ENCODE measurements around the gene RFX8. TPM values are rescaled to one million over a fixed set of nuclear protein-coding genes. Genes with fewer than 3 reads are reported as not detected.

The RFX8 gene
- total and polyA plus RNA-seq, 2 of the 13 experiments (the other 11 are each of a cell fraction or from before 2014, with no cell fraction given) = not detected

DNA sequence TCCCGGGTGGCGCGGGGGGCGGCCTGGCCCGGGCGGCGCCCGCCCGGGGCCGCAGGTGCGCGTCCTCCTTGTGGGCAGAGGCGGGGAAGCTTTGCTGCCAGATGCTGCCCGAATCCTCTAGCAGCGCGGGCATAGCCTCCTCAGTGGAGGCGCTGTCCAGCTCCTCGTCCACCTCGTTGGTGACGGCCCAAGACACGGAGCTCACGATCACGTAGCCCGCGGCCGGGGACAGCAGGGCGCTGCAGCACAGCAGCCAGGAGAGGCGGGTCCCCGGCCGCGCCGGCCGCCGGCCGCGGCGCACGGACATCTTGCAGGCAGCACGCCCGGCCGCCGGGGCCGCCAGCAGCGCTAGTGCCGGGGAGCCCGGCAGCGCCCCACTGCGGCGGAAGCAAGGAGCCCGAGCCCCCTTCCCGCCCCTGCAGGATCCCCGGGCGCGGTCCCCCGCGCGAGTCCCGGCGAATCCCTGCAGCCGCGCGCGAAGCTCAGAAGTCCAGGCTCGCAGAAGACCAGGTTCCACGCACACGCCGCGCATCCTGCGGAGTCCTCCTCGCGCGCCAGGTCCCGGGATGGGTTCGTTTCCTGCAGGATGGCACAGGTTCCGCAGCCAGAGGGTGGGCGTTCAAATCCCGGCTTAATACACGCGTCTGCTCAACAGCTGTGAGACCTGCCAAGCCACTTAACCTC is 87.6 kb downstream of the RFX8 start, which contains the start of gene CREG2 (continued):
- TF ChIP-seq, protein P1, sequence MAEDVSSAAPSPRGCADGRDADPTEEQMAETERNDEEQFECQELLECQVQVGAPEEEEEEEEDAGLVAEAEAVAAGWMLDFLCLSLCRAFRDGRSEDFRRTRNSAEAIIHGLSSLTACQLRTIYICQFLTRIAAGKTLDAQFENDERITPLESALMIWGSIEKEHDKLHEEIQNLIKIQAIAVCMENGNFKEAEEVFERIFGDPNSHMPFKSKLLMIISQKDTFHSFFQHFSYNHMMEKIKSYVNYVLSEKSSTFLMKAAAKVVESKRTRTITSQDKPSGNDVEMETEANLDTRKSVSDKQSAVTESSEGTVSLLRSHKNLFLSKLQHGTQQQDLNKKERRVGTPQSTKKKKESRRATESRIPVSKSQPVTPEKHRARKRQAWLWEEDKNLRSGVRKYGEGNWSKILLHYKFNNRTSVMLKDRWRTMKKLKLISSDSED (CRISPR knock-in tag; IDR thresholded peaks at IDR 0.05) = no peak; the same call in 1 of the 2 replicates
- TF ChIP-seq, protein P2, sequence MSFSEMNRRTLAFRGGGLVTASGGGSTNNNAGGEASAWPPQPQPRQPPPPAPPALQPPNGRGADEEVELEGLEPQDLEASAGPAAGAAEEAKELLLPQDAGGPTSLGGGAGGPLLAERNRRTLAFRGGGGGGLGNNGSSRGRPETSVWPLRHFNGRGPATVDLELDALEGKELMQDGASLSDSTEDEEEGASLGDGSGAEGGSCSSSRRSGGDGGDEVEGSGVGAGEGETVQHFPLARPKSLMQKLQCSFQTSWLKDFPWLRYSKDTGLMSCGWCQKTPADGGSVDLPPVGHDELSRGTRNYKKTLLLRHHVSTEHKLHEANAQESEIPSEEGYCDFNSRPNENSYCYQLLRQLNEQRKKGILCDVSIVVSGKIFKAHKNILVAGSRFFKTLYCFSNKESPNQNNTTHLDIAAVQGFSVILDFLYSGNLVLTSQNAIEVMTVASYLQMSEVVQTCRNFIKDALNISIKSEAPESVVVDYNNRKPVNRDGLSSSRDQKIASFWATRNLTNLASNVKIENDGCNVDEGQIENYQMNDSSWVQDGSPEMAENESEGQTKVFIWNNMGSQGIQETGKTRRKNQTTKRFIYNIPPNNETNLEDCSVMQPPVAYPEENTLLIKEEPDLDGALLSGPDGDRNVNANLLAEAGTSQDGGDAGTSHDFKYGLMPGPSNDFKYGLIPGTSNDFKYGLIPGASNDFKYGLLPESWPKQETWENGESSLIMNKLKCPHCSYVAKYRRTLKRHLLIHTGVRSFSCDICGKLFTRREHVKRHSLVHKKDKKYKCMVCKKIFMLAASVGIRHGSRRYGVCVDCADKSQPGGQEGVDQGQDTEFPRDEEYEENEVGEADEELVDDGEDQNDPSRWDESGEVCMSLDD (CRISPR knock-in tag; IDR thresholded peaks at IDR 0.05; ENCODE audit: borderline replicate concordance) = no peak
- TF ChIP-seq ZNF251 (CRISPR knock-in tag; IDR thresholded peaks at IDR 0.05) = no peak
- TF ChIP-seq, protein P3, sequence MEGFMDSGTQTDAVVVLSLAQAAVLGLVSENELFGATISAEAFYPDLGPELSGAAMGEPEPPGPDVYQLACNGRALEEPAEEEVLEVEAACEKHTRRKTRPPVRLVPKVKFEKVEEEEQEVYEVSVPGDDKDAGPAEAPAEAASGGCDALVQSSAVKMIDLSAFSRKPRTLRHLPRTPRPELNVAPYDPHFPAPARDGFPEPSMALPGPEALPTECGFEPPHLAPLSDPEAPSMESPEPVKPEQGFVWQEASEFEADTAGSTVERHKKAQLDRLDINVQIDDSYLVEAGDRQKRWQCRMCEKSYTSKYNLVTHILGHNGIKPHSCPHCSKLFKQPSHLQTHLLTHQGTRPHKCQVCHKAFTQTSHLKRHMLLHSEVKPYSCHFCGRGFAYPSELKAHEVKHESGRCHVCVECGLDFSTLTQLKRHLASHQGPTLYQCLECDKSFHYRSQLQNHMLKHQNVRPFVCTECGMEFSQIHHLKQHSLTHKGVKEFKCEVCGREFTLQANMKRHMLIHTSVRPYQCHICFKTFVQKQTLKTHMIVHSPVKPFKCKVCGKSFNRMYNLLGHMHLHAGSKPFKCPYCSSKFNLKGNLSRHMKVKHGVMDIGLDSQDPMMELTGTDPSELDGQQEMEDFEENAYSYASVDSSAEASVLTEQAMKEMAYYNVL (CRISPR knock-in tag; IDR thresholded peaks at IDR 0.05; ENCODE audit: borderline replicate concordance) = 0 out of 2 replicates have a peak, but pooled peaks have one; percentile 6
- TF ChIP-seq, protein P4, sequence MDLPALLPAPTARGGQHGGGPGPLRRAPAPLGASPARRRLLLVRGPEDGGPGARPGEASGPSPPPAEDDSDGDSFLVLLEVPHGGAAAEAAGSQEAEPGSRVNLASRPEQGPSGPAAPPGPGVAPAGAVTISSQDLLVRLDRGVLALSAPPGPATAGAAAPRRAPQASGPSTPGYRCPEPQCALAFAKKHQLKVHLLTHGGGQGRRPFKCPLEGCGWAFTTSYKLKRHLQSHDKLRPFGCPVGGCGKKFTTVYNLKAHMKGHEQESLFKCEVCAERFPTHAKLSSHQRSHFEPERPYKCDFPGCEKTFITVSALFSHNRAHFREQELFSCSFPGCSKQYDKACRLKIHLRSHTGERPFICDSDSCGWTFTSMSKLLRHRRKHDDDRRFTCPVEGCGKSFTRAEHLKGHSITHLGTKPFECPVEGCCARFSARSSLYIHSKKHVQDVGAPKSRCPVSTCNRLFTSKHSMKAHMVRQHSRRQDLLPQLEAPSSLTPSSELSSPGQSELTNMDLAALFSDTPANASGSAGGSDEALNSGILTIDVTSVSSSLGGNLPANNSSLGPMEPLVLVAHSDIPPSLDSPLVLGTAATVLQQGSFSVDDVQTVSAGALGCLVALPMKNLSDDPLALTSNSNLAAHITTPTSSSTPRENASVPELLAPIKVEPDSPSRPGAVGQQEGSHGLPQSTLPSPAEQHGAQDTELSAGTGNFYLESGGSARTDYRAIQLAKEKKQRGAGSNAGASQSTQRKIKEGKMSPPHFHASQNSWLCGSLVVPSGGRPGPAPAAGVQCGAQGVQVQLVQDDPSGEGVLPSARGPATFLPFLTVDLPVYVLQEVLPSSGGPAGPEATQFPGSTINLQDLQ (CRISPR knock-in tag; IDR thresholded peaks at IDR 0.05) = 0 out of 2 replicates have a peak, but pooled peaks have one; percentile 58
- TF ChIP-seq, protein P5, sequence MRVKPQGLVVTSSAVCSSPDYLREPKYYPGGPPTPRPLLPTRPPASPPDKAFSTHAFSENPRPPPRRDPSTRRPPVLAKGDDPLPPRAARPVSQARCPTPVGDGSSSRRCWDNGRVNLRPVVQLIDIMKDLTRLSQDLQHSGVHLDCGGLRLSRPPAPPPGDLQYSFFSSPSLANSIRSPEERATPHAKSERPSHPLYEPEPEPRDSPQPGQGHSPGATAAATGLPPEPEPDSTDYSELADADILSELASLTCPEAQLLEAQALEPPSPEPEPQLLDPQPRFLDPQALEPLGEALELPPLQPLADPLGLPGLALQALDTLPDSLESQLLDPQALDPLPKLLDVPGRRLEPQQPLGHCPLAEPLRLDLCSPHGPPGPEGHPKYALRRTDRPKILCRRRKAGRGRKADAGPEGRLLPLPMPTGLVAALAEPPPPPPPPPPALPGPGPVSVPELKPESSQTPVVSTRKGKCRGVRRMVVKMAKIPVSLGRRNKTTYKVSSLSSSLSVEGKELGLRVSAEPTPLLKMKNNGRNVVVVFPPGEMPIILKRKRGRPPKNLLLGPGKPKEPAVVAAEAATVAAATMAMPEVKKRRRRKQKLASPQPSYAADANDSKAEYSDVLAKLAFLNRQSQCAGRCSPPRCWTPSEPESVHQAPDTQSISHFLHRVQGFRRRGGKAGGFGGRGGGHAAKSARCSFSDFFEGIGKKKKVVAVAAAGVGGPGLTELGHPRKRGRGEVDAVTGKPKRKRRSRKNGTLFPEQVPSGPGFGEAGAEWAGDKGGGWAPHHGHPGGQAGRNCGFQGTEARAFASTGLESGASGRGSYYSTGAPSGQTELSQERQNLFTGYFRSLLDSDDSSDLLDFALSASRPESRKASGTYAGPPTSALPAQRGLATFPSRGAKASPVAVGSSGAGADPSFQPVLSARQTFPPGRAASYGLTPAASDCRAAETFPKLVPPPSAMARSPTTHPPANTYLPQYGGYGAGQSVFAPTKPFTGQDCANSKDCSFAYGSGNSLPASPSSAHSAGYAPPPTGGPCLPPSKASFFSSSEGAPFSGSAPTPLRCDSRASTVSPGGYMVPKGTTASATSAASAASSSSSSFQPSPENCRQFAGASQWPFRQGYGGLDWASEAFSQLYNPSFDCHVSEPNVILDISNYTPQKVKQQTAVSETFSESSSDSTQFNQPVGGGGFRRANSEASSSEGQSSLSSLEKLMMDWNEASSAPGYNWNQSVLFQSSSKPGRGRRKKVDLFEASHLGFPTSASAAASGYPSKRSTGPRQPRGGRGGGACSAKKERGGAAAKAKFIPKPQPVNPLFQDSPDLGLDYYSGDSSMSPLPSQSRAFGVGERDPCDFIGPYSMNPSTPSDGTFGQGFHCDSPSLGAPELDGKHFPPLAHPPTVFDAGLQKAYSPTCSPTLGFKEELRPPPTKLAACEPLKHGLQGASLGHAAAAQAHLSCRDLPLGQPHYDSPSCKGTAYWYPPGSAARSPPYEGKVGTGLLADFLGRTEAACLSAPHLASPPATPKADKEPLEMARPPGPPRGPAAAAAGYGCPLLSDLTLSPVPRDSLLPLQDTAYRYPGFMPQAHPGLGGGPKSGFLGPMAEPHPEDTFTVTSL (CRISPR knock-in tag; IDR thresholded peaks at IDR 0.05; ENCODE audit: borderline replicate concordance) = no peak
- TF ChIP-seq FOXK1 (CRISPR knock-in tag; IDR thresholded peaks at IDR 0.05; ENCODE audit: borderline replicate concordance, low read depth) = no peak
- TF ChIP-seq, protein P6, sequence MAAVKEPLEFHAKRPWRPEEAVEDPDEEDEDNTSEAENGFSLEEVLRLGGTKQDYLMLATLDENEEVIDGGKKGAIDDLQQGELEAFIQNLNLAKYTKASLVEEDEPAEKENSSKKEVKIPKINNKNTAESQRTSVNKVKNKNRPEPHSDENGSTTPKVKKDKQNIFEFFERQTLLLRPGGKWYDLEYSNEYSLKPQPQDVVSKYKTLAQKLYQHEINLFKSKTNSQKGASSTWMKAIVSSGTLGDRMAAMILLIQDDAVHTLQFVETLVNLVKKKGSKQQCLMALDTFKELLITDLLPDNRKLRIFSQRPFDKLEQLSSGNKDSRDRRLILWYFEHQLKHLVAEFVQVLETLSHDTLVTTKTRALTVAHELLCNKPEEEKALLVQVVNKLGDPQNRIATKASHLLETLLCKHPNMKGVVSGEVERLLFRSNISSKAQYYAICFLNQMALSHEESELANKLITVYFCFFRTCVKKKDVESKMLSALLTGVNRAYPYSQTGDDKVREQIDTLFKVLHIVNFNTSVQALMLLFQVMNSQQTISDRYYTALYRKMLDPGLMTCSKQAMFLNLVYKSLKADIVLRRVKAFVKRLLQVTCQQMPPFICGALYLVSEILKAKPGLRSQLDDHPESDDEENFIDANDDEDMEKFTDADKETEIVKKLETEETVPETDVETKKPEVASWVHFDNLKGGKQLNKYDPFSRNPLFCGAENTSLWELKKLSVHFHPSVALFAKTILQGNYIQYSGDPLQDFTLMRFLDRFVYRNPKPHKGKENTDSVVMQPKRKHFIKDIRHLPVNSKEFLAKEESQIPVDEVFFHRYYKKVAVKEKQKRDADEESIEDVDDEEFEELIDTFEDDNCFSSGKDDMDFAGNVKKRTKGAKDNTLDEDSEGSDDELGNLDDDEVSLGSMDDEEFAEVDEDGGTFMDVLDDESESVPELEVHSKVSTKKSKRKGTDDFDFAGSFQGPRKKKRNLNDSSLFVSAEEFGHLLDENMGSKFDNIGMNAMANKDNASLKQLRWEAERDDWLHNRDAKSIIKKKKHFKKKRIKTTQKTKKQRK (IDR thresholded peaks at IDR 0.05; ENCODE audit: low read length) = no peak
